ENCODE data around the gene TRPM2. TPM values are rescaled to one million over a fixed set of nuclear protein-coding genes. Genes with fewer than 3 reads are reported as not detected.
A peak's percentile ranks its signal among the peaks of the same experiment; 100 is the strongest.

TRPM2 gene
- total RNA-seq, 1 experiment from 2014 or later = not detected

DNA sequence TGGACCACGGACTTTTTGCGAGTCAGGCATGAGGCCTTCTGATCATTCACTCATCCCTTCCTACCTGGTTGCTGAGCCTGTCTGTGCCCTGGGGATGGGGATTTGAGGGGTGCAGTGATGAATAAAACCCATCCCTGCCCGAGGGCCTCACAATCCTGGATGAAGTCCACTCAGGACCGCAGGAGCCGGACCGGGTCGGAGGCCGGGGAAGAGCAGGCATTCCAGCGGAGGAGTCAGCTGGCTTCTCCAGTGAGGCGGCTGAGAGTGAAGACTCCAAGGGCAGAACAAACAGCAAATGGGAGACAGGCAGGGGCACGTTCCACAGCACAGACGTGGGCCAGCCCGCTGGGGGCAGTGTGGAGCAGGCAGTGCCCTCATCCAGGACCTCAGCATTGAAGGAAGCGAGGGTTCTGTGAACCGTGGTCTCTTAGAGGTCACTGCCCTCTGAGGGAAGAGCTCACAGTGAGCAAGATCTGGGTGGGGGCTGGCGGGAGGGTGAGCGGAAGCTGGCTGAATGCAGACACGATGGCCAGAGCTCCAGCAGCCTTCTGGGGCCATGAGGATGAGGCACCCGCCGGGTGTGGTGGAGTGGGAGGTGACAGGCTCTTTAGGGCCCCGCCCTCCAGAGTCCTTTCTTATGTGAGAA, 91.0 kb downstream of the TRPM2 start:
- DNase-seq (ENCODE audit: low read depth) = no peak

DNA sequence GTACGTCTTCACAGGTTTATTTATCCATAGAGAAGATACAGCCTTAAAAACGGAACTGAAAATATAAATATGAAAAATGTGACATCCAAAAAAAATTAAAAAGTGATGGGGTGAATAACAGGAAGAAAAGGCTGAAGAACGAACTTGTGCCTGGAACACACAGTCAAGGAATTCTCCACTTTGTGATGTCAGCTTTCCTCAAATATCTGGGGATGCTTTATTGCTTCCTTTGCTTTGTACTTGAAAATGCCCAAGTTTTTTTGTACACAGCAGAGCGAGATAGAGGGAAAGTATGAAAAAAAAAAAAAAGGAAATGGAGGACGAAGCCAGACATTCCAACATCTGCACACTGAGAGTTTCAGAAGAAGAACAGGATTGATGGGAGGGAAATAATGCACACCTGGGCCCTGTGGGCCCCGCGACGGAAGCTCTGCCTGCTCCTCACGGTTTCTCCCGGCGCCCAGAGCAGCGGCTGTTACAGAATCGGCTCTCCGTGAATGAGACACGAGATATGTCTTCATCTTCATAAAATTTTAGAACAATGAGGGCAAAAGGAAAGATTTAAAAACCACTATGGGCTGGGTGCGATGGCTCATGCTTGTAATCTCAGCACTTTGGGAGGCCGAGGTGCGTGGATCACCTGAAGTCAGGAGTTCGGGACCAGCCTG, 91.9 kb downstream of the TRPM2 start:
- no peak for DNase-seq (ENCODE audit: low read depth)

DNA sequence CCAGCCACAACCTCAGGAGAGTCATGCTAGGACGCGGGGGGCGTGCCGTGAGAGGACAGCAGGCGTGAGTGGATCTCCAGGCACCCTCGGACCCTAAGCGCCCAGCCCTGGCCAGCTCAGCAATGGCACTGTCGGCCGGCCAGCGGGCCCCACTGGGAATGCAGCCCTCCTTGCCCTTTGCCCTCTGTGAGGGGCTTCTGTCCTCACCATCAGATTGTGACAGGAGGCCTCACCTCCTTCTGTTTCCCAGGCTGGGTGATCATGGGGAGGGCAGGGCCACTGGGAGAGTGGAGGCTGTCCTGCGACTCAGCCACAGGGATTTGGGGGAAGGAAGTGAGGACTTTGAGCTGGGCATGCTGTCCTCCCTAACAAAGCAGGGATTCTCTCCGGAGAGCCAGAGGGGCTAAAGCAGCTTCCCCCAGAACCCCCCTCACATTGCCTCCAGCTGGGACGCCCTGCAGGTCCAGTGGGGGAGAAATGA, 95.3 kb downstream of the TRPM2 start:
- no peak for DNase-seq (ENCODE audit: low read depth)

DNA sequence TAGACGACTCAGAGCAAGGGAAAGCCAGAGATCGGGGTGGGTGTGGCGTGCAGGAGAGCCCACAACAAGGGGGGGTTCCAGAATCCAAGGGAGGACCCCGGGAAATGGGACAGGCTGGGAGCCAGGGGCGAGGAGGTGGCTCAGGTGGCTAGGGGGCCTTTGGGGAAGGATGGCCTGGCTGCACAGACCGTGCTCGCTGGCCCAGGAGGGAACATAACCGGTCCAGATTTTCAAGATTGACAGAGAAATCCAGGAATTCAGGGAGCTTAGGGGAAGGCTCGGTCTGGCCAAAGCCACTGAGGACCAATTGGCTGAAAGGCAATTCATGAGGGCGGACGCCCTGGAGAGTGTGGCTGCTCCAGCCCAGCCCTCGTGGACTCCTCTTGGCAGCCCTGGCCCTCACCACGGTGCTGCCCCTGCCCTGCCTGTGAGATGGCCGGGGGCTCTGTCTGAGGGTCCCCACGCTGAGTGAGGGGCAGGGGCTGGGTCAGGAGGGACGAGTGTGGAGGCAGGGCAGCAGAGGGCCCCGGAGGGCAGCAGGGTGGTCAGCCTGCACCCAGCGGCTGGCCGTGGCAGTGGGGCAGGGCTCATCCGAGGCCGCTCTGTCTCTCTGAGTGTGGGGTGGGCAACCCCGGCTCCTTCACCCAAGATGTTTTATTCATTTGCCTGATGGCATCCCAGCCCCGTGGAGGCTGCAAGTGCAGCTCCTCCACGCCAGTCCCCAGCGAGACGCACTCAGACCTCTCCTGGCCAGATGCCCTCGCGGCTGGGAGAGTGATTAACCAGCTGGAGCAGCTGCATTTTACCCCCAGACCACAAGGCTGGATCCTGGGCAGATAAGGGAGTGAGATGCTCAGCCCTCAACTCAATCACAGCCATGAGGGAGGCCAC, 96.3 kb downstream of the TRPM2 start:
- DNase-seq (ENCODE audit: low read depth) = peak; percentile 6

DNA sequence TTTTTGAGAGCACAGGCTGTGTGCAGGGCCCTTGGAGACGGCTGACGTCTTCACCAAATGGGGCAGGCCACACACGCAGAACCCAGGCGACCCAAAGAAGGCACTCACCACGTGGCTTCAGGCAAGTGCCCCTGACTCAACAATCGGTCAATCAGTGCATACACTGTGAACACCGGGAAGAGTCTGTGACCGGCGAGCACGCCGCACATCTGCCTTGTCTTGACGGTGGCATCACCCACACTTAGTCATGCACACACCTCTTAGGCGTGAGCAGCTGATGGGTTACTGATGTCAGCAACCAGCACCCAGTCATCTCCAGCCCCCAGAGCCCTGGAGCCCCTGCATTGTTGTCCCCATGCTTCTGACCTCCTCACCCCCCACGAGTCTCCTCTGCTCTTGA, 97.0 kb downstream of the TRPM2 start:
- no peak for DNase-seq (ENCODE audit: low read depth)

DNA sequence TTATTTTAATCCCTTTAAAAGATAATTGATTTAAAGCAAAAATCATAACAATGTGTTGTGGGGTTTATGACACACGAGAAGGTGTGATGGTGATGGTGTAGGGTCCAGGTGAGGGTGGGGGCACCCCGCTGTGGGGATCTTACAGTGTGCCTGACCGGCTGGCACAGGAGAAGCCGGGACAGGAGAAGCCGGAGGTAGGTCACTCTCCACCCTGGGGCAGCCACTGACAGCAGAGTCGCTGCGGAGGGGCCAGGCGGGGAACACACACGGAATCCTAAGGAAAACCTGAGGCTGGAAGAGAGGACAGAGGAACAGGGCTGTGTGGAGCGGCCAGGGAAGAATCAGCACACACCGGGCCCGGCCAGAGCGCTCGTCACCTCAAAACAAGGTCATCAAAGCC, 97.6 kb downstream of the TRPM2 start:
- DNase-seq (ENCODE audit: low read depth) = no peak

DNA sequence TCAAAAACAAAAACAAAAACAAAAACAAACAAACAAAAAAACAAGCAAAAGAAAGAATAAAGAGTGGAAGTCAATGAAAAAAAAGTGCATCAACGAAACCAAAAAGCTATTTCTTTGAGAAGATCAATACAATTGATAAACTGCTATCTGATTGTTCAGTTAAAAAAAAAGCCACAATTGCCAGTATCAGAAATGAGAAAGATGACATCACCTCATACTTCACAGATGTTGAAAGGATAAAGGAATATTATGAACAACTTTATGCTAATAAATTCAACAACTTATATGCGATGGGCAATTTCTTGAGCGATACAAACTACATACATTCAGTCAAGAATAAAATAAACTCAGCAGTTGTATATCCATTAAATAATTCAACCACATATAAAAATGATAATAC, 99.7 kb downstream of the TRPM2 start:
- no peak for DNase-seq (ENCODE audit: low read depth)

DNA sequence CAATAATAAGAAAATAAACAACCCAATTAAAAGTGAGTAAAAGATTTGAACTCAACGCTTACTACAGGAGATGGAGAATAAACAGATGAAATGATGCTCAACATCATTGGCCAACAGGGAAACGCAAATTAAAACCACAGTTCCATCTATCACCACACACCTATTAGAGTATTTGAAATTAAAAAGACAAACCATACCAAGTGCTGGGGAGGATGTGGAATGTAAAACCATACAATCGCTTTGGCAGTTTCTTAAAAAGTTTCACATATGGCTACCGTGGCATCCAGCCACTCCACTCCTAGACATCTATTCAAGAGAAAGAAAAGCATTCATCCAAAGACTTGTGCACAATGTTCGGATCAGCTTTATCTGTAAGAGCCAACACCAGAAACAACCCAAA, 100.6 kb downstream of the TRPM2 start:
- DNase-seq (ENCODE audit: low read depth) = no peak

DNA sequence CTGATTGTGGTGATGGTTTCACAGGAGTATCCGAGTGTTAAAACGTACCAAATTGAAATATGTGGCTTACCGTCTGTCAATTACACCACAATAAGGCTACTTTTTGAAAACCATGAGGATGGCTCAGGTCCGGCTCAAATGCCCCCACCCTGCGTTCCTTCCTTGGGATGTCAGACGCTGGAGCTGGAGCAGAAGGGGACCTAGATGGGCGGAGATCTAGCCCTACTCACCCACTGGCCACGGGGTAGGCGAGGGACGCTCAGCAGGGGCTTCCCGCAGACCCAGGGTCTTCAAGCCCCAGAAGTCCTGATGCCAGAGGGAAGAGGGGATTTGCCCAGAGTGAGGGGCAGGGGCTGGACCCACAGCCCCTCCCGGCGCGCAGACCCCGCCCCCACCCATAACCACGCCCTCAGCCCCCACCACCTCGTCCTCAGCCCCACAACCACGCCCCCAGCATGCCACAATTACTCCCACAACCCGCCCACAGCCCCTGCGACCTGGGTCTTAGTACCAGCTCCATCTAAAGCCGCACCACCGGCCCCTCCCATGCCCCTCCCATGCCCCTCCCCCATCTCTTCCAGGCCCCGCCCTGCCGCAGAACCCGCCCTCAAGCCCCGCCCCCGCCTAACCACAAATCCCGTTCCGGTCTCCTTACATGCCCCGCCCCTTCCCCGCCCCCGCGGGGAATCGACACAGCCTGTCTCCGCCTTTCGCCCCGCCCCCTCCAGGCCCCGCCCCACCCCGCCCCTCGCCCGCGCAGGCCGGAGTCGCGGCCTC, 101.5 kb downstream of the TRPM2 start, which contains the start of gene LRRC3:
Gene LRRC3 (plus strand): TSS at position 764 of the 777 bp plus-strand sequence. CDS start 1,135 bp downstream, outside the sequence.
- no peak for DNase-seq (ENCODE audit: low read depth)

DNA sequence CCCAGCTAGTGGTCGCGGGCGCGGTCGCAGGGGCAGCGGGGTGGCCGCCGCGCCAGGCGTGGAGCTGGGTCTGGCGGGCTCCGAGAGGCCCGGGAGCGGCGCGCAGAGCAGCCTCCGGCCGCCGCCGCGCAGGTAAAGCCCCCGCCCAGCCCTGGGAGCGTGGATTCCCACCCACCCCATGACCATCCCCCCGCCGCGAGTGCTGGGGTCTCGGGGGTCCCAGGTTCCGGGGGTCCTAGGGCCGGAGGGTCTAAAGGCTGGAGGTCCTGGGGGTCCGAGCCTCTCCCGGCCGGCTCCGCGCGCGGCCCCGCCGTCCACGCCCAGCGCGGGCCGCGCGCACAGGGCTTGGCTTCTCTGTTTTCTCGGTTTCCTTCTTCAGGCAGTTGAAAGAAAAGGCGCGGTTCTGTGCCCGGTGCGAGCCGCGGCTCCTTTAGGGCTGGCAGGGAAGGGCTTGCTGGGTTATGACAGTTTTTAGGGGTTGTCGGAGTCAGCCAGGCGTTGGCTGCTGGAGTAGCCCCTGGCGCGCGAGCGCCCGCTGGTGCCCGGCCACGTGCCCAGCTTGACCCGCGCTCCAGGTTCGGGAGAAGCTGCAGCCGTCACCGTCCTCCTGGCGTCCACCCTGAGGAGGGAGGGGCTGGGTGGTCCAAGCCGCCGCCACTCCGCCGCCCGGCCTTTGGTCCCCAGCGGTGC, 102.2 kb downstream of the TRPM2 start:
- no peak for DNase-seq (ENCODE audit: low read depth)

DNA sequence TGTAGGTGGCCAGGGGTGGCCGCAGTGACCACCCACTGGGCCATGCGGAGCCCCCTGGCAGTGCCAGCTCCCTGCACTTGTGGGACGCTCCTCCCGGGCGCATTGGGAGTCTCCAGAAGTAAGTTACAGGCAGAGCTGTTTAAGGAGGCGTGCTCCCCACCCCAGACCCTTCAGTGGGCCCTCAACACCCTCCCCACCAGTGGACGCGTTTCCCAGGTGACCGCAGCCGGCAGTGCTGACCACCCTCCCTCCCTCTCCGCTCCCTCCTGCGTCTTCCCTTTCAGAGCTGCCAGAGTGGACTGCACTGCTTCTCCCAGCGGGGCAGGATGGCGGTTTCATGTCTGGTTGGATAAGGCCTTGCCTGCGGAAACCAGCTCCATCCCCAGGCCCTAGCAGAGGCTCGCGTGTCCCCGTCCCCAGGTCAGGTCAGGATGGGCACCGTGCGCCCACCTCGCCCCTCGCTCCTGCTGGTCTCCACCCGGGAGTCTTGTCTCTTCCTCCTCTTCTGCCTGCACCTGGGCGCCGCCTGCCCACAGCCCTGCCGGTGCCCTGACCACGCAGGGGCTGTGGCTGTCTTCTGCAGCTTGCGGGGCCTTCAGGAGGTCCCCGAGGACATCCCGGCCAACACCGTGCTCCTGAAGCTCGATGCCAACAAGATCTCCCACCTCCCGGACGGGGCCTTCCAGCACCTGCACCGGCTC, 102.9 kb downstream of the TRPM2 start:
- no peak for DNase-seq (ENCODE audit: low read depth)

DNA sequence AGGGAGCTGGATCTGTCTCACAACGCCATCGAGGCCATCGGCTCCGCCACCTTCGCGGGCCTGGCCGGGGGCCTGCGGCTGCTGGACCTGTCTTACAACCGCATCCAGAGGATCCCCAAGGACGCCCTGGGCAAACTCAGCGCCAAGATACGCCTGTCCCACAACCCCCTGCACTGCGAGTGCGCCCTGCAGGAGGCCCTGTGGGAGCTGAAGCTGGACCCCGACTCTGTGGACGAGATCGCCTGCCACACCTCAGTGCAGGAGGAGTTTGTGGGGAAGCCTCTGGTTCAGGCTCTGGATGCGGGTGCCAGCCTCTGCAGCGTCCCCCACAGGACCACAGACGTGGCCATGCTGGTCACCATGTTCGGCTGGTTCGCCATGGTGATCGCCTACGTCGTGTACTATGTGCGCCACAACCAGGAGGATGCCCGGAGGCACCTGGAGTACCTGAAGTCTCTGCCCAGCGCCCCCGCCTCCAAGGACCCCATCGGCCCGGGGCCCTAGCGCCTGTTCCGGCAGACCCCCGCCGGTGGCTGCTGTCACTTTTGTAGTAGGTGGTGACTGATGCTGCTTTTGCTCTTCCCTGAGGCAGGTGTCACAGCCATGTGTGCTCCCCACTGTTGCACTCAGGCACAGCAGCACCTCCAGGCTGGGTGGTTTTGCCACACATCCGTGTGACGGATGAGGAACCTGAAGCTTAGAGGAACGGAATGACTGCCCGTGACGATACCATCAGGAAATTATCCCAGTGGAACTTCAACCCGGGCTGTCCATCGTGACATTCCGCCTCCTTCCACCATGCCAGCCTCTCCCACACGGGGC, 103.7 kb downstream of the TRPM2 start:
- DNase-seq (ENCODE audit: low read depth) = no peak

DNA sequence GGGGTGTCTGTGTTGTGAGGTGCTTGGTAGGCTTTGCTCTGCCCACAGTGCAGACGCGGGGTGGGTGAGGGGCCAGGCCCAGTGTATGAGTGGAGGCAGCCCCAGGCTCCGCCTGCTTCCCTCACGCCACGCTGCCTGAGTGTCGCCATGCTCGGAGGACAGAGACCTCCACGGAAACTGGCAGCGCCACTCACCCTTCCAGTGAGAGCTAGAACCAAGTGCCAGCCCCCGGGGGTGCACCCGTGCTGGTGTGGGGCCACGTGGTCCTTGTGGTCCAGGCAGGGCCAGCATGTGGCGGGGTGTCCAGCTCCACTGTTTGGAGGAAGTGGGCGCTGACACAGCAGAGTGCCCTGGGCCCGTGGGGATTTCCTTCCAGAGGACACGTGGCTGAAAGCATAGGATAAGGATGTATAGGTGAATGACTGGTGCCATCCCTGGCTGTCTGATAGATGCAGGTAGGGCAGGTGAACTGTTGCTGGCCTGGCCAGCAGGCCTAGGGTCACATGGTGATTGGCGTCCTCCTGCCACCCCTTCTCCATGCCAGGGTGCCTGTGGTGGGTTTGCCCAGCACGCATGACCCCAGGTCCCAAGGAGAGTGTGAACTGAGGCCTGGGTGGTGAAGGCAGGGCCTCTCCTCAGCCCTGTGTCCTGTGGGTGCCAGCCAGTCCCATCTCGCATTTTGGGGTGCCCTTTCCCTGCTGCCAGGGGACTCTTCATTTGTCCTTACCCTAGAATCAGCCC, 105.7 kb downstream of the TRPM2 start:
- no peak for DNase-seq (ENCODE audit: low read depth)

DNA sequence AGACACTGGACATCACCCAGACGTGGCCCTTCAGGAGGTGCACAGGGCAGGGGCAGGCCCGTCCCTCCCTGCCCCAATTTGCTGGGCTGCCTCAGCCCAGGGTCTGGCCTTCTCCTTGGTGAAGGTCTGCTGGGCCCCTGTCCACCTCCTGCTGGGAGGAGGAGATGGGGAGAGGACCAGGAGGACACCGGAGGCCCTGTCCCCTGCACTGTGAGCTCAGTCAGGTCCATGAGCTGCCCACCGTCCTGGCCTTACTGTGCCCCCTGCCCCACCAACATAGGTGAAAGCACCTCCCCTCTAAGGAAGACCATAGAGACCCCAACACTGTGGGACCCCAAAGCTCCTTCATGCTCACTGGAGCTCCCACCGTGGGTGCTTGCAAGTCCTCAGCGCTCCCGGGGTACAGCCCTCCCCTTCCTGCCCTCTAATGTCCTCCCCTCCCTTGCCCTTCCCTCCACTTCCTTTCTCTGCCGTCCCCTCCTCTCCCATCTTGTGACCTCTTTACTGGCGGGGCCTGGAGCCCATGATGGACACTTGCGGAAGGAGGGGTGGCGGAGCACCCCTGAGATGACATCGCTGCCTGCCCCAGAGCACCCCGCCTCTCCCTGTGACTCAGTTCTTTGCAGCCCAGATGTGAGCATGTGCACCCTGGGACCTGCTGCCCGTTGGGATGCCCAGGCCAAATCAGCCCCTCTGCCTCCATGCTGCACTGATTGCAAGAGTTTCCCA, 106.5 kb downstream of the TRPM2 start:
- no peak for DNase-seq (ENCODE audit: low read depth)

DNA sequence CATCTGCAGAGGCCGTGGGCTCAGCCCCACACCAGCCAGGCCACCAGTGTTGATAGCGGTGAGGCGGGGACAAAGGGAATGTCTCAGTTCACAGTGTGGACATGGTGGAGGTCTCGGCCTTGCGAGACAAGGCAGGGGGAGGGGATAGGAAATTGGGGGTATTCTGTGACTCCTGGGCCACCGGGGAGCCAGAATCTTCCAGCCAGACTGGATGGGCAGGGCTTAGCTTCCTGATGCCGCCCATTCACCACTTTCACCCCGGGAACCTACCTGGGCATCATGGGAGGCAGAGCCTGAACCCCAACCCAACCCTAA, 107.0 kb downstream of the TRPM2 start:
- DNase-seq (ENCODE audit: low read depth) = no peak

DNA sequence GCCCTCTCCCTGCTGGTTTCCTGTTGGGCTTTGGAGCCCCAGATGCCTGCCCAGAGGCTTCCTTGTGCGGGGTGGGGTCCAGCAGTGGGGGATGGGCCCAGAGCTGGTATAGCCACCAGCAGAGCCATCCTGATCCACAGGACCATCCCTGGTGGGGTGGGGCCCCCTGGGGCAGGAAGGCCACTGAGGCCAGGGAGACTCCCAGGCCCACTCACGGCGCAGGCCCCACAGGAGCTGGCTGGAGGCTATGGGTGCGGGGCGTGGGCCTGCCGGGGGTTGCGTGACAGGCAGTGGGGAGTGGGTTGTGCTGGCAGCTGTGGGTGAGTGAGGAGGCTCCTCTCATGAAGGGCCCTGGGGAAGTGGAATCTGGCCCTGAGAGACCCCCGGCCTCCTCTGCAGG, 107.6 kb downstream of the TRPM2 start:
- no peak for DNase-seq (ENCODE audit: low read depth)

DNA sequence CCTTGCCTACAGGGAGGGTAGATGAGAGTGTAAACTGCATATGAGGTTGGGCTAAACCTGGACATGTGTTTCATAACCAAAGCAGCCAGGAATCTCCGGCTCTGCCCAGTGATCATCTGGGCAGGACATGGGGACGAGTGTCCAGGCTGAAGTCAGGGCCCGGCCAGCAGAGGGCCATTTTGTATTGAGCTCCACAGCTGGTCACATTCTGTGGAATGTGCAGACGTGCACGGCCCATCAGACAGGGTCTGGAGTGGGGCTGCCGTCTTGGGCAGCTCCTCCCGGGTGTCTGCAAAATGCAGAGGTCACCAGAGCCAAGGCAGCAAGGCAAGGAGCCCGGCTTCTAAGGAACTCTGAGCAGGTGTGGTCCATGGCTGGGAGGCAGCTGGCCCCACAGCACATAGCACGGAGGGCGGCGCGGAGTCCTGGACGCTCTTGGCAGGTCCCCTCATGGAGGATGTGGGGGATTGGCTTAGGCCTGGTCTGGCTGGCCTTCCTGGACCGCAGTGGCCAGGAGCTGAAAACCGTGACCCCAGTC, 108.1 kb downstream of the TRPM2 start:
- DNase-seq (ENCODE audit: low read depth) = no peak
